Inferior parietal cortex (tissue), 1 donor: Measurements from ENCODE around the gene WIPF1.
A peak's percentile ranks its signal among the peaks of the same experiment; 100 is the strongest.

Source experiments
- DNase-seq: peaks from one replicate; pipeline ENCODE4 v3.0.0-alpha.2; 2016; ENCODE audit errors: extremely low spot score

The WIPF1 gene

DNA sequence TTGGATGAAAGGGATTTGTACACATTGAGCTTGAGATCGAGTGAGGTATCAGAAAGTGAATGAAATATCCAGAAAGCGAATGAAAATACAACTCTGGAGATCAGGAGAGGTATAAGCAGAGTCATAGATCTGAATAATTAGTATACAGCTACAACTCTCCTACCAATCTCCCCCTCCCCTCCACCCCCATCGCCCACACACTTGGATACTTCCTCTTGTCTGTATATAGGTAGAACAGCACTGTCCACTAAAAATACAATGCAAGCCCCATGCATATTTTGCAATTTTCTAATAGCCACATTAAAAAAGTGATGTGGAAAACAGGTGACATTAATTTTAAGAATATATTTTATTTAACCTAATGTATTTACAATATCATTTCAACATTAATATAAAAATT lies 23.7 kb upstream of the WIPF1 start:
- no peak for DNase-seq

- no peak for DNase-seq
These were observed 20.6 kb upstream of the WIPF1 start for GRCh38 chr2:174618179-174618578.

DNA sequence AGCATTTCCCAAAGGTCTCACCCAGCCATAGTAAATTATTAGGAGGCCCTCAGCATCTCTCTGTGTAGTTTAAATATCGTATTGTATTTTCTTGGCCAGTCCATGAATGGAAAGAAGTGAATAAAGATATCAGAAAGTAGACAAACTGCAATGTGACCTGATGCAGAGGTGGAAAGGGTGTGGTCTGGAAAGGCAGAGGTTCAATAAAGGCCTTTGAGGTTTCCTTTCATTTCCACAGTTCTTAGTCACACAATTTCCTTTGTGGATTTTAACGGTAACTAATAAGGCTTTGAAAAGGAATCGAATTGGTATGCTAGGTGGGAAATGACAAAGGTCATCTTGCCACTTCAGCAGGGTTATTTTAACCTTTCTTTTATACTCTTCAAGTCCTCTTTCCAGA lies 20.1 kb upstream of the WIPF1 start:
- DNase-seq, result no peak

GRCh38 chr2:174617120-174617519 lies 19.5 kb upstream of the WIPF1 start:
- DNase-seq, result no peak

DNA sequence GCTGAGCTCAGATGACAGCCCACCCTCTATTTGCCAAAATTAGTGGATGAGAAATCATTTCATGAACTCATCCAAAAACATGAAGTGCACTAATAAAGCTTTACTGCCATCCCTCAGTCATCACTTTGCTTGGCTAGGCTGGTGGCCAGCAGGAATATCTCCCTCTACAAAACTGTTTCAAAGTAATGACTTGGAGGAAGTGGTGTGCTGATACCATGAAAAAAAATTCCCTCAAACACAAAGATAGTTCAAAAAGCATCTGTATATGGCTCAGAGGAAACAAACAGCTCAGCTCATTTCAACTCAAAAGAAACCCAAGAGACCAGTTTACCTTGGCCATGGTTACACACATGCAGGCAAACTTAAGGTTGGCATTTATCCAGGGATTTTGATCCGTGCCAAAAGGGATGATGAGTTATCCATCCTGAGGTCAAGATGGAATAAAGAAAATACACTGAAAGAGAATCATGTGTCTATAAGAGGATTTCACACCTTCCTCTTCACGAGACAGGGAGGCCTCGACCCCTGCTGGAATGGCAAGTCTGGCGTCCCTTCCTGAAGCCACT lies 18.4 kb upstream of the WIPF1 start:
- DNase-seq, result no peak

DNA sequence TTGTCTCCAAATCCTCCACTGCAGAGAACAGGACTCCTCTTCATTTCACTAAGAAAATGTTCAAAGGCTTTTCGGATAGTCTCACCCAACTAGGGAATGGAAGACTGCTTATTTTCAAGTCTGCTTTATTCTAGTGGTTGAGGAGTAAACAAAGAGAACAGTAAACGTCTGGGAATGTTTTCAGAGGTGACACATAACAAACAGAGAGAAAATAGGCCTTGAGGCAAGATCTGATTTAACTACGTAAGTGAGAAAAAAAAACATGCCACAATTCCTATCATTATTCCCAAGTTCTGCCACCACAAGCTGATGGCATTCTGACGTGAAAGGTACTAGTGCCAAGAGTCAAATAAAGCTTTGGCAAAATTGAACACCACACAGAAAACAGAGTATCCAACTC lies 16.7 kb upstream of the WIPF1 start:
- no peak for DNase-seq

GRCh38 chr2:174613531-174613930 lies 15.9 kb upstream of the WIPF1 start:
- DNase-seq, result no peak

- no peak for DNase-seq
These were observed 15.4 kb upstream of the WIPF1 start for GRCh38 chr2:174612970-174613369.

DNA sequence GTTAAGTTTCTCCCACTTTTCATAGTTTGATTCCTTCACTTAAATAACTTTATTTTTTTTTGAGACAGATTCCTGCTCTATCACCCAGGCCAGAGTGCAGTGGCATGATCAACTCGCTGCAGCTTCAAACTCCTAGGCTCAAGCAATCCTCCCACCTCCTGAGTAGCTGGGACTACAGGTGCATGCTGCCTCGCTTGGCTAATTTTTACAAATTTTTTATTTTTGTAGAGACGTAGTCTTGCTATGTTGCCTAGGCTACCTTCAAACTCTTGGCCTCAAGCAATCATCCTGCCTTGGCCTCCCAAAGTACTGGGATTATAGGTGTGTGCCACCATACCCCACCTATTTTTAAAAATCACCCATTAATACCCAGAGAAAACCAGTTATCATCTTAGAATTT lies 14.2 kb upstream of the WIPF1 start:
- no peak for DNase-seq

- no peak for DNase-seq
These were observed 13.4 kb upstream of the WIPF1 start for GRCh38 chr2:174611006-174611405.

GRCh38 chr2:174610243-174610995 lies 12.8 kb upstream of the WIPF1 start:
- no peak for DNase-seq

DNA sequence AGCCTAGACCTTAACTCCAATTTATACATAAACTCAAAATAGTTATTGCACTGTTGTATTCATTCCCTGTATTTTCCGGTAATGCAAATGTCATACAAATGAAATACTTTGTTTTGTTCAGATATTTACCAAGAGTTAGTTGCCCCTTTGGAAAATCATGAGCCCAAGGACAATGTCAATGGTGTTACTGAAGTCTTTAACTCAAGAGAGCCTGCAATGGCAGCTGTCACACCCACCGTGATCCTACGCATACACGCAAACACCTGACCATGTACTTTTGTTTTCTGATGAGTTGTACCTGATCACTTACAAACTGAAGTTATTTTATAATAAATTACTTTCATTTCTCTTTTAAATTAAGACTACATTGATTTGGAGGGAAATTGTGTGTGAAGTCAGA lies 11.7 kb upstream of the WIPF1 start:
- DNase-seq, result no peak

DNA sequence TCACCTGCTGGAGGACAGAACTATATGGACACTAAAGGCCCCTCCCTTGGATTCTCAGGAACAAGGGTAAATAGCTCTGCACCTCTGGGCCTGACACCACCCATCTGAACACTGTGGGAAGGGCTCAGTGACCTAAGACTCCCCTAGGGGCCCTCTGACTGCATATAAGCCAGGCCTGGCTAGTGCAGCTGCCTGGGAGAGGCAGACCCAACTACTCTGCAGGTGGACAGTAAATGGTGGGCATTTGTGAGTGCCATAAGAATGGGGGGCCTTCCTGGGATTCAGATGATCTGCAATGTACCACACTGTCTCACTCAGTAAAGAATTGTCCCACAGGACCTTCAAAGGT lies 11.2 kb upstream of the WIPF1 start:
- no peak for DNase-seq

- no peak for DNase-seq
These were observed 10.6 kb upstream of the WIPF1 start for GRCh38 chr2:174607989-174608865.

- DNase-seq, result no peak
These were observed 10.0 kb upstream of the WIPF1 start for GRCh38 chr2:174607584-174607983.

DNA sequence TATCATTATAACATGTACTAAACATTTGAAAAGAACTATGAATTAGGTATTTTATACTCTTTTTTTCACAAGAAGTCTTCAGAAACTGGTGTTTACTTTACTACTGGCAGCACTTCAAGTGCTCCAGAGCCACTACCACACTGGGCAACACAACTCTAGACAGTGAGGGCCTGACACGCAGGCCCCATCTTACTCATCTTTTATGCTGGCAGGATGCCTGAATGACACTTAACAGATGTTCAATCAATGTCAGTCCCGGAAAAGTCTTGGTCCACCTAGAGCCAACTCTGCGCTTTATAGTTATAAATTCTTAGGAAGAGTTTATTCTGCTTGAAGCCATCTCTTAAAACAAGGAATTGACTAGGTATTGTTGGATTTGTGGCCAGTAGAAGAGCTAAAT lies 8.7 kb upstream of the WIPF1 start:
- no peak for DNase-seq

DNA sequence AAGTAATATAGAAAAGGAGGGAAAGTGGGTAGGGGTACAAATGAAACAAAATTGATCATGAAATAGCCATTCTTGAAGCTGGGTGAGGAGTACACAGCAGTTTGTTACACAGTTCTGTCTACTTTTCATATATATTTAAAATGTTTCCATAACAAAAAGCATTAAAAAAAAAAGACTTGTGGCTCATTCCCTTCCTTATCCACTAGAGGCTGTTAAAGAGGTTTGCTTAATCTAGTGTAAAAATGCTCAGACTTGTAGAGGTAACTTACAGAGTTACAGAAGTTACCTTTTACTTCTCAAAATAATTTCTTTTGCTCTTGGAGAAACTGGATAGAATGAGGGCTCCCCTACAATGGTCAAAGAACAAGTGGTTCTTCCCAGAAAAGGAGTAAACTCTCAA lies 8.1 kb upstream of the WIPF1 start:
- DNase-seq, result no peak

GRCh38 chr2:174603280-174603679 lies 5.7 kb upstream of the WIPF1 start:
- DNase-seq, result peak; percentile 86

- DNase-seq, result no peak
These were observed 5.1 kb upstream of the WIPF1 start for GRCh38 chr2:174602745-174603144.

DNA sequence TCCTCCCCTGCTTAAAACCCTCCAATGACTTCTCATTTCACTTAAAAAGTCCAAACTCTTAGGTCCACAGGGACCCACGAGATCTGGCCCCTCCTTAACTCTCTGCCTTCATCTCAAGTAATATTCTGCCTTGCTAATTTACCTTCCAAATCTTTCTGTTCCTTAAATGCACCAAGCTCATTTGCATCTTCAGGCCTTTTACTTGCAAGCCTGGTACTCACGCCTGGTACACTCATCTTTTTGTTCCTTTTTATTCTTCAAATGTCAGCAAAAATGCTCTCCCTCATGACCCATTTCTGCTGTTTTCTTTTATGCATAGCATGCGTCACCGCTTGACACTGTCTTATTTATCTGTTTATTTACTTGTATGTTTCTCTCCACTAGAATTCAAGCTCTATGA lies 2.7 kb upstream of the WIPF1 start:
- DNase-seq, result no peak

DNA sequence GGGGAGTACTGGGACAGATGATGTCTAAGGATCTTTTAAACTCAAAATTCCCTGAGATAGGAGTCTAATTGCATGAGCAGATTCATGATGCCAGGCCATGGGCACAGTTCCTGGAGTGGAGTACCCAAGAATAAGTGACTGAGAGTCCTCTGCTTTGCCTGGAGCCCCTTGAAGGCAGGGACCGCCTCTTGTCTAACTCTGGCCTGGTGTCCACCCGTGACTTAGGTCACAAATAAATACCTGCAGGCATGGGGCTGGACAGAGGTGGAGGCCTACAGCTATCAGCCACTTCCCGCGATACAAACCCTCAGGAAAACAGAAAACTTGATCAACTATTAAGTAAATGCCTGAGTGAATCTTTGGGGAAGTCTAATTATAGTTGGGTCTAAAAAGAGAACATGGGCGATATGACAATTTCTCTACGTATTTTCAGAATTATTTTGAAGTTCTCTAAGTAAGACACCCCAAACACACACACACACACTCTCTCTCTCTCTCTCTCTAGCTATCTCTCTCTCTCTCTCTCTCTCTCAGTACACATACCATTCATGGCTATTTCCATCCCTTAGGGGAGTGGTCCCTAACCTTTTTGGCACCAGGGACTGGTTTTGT lies 1.8 kb upstream of the WIPF1 start:
- no peak for DNase-seq

DNA sequence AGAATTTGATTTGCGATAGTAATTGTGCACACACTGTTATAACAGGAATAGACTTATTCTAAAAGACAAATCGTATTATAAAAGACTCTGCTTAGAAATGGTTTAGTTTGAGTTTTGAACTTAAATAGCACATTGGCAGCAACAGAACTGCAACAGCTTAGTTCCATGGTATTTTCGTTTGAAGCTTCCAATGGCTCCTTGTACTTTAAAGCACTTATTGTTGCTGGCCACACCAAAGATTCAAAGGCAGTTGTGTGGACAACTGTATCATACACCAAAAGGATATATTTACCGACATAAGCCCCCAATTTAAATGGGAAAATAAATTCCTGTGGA lies 627 bp downstream of the WIPF1 start:
- DNase-seq, result no peak
